ENCODE results near the gene ROCK2. TPM values are rescaled to one million over a fixed set of nuclear protein-coding genes. Genes with fewer than 3 reads are reported as not detected.

ROCK2 gene
- total and polyA plus RNA-seq, 2 donors (not counting 1 experiment from before 2014, with no cell fraction given), result 2.3 to 30.2 TPM

DNA sequence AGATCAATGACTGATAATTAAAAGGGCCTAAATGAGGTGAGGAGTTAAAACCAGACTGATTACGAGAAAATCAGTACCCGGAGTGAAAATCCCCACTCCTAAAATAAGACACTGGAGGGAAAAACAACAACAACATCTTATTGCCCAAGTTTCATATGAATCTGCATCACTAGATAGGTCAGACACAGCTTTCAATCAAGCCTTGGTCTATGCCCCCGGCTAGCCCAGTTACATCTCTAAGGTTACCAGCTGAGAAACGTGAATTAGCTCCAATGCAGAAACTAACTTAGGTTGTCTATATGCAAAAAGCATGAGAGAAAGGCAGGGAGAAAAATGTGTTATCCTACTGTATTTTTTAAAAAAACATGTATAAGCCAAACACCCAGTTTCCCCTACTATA is 53.7 kb downstream of the ROCK2 start:
- H3K4me1 ChIP-seq (ENCODE audit: control insufficient read depth in 2 of 2, insufficient read depth in 2 of 2, low read length in 2 of 2), result peaks cover 4 to 7% of the 10 kb centered on the region in 2 donors
- ChIA-PET CTCF (no interaction called here), POLR2A (no interaction called here)
- no peaks in the 10 kb centered on the region for H3K36me3 ChIP-seq (replicated peaks in 1 of 2; ENCODE audit: control extremely low read depth in 1 of 2, control insufficient read depth in 1 of 2, extremely low read depth in 1 of 2, insufficient read depth in 2 of 2, low read length in 1 of 2)
- no peak for TF ChIP-seq EZH2 (IDR thresholded peaks at IDR 0.05; ENCODE audit: borderline replicate concordance, insufficient read depth, low read depth, low read length, poor library complexity, severe bottlenecking)
- TF ChIP-seq, protein P1, sequence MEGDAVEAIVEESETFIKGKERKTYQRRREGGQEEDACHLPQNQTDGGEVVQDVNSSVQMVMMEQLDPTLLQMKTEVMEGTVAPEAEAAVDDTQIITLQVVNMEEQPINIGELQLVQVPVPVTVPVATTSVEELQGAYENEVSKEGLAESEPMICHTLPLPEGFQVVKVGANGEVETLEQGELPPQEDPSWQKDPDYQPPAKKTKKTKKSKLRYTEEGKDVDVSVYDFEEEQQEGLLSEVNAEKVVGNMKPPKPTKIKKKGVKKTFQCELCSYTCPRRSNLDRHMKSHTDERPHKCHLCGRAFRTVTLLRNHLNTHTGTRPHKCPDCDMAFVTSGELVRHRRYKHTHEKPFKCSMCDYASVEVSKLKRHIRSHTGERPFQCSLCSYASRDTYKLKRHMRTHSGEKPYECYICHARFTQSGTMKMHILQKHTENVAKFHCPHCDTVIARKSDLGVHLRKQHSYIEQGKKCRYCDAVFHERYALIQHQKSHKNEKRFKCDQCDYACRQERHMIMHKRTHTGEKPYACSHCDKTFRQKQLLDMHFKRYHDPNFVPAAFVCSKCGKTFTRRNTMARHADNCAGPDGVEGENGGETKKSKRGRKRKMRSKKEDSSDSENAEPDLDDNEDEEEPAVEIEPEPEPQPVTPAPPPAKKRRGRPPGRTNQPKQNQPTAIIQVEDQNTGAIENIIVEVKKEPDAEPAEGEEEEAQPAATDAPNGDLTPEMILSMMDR (IDR thresholded peaks at IDR 0.05), result no peak
- DNase-seq (no peak), ATAC-seq (ENCODE audit: low read depth) (no peak)
- 100% methylated on average over 1 of the region's 4 CpGs for WGBS (ENCODE audit: insufficient coverage)
- no peak overlapping the region for H2AFZ ChIP-seq (ENCODE audit: insufficient read depth, low read depth, low read length, poor library complexity, severe bottlenecking)
- Mint-ChIP-seq H3K4me3 (no peak overlapping the region), H3K4me1 (peaks cover 30% of the 10 kb centered on the region), H3K27ac (no peak overlapping the region), H3K27me3 (no peaks in the 10 kb centered on the region), H3K9me3 (ENCODE audit: insufficient read depth) (no peaks in the 10 kb centered on the region)
- intact Hi-C loops (cut with micrococcal nuclease), result no loop called here
- no peak overlapping the region for H3K4me3 ChIP-seq (ENCODE audit: control extremely low read depth in 1 of 5, extremely low read depth in 1 of 5, insufficient read depth in 1 of 5, low read depth in 2 of 5, low read length in 4 of 5)
- H3K27me3 ChIP-seq (replicated peaks in 1 of 4; ENCODE audit: control extremely low read depth in 1 of 4, control insufficient read depth in 3 of 4, insufficient read depth in 4 of 4, low read length in 3 of 4), result no peaks in the 10 kb centered on the region
- H3K9me3 ChIP-seq (ENCODE audit: control extremely low read depth in 1 of 3, control insufficient read depth in 2 of 3, insufficient read depth in 1 of 3, low read length in 2 of 3), result no peaks in the 10 kb centered on the region
- no peak overlapping the region for H3K4me2 ChIP-seq (replicated peaks; ENCODE audit: low read depth, low read length, poor library complexity, severe bottlenecking)
- H3K27ac ChIP-seq (ENCODE audit: low read length in 2 of 2), result no peak overlapping the region
- H4K20me1 ChIP-seq (ENCODE audit: control insufficient read depth, insufficient read depth, low read length, poor library complexity, severe bottlenecking), result peaks cover 18% of the 10 kb centered on the region
- peaks cover 45% of the 10 kb centered on the region for H3K79me2 ChIP-seq (ENCODE audit: control insufficient read depth, insufficient read depth, low read length)
- no peak overlapping the region for H3K9ac ChIP-seq (ENCODE audit: low read length)

DNA sequence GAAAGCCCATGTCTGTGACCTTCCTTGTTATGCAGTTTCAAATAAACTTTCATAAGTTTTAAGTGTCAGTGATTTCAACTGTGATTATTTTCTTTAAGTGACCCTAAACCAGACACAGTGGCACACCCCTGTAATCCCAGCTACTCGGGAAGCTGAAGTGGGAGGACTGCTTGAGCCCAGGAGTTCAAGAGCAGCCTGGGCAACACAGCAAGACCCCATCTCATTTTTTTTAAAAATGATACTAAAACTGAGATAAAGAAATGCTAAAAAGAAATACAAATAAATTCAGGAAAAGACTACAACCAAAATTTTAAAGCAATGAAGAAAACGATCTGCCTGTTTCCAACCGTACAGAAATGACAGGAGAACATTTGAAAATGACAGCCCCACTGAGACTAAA is 54.2 kb downstream of the ROCK2 start:
- H3K79me2 ChIP-seq (ENCODE audit: control insufficient read depth, insufficient read depth, low read length), result peaks cover 42% of the 10 kb centered on the region
- TF ChIP-seq EZH2 (IDR thresholded peaks at IDR 0.05; ENCODE audit: borderline replicate concordance, insufficient read depth, low read depth, low read length, poor library complexity, severe bottlenecking), result no peak
- TF ChIP-seq, protein P1 (IDR thresholded peaks at IDR 0.05), result no peak
- Mint-ChIP-seq H3K27me3 (no peaks in the 10 kb centered on the region), H3K9me3 (ENCODE audit: insufficient read depth) (no peaks in the 10 kb centered on the region), H3K4me1 (peaks cover 30% of the 10 kb centered on the region), H3K4me3 (no peak overlapping the region), H3K27ac (no peak overlapping the region)
- intact Hi-C loops (cut with micrococcal nuclease), result no loop called here
- WGBS (ENCODE audit: insufficient coverage), result no CpG with 5 or more reads among the region's 3 CpGs
- DNase-seq (no peak), ATAC-seq (ENCODE audit: low read depth) (no peak)
- no peaks in the 10 kb centered on the region for H3K27me3 ChIP-seq (replicated peaks in 1 of 4; ENCODE audit: control extremely low read depth in 1 of 4, control insufficient read depth in 3 of 4, insufficient read depth in 4 of 4, low read length in 3 of 4)
- no peak overlapping the region for H2AFZ ChIP-seq (ENCODE audit: insufficient read depth, low read depth, low read length, poor library complexity, severe bottlenecking)
- no peak overlapping the region for H3K4me2 ChIP-seq (replicated peaks; ENCODE audit: low read depth, low read length, poor library complexity, severe bottlenecking)
- peaks cover 4 to 7% of the 10 kb centered on the region in 2 donors for H3K4me1 ChIP-seq (ENCODE audit: control insufficient read depth in 2 of 2, insufficient read depth in 2 of 2, low read length in 2 of 2)
- no peak overlapping the region for H3K4me3 ChIP-seq (ENCODE audit: control extremely low read depth in 1 of 5, extremely low read depth in 1 of 5, insufficient read depth in 1 of 5, low read depth in 2 of 5, low read length in 4 of 5)
- CTCF ChIA-PET, result no interaction called here
- H3K9me3 ChIP-seq (ENCODE audit: control extremely low read depth in 1 of 3, control insufficient read depth in 2 of 3, insufficient read depth in 1 of 3, low read length in 2 of 3), result no peaks in the 10 kb centered on the region
- POLR2A ChIA-PET, result no interaction called here
- H3K9ac ChIP-seq (ENCODE audit: low read length), result no peak overlapping the region
- H3K27ac ChIP-seq (ENCODE audit: low read length in 2 of 2), result no peak overlapping the region
- H3K36me3 ChIP-seq (replicated peaks in 1 of 2; ENCODE audit: control extremely low read depth in 1 of 2, control insufficient read depth in 1 of 2, extremely low read depth in 1 of 2, insufficient read depth in 2 of 2, low read length in 1 of 2), result no peaks in the 10 kb centered on the region
- peaks cover 18% of the 10 kb centered on the region for H4K20me1 ChIP-seq (ENCODE audit: control insufficient read depth, insufficient read depth, low read length, poor library complexity, severe bottlenecking)
